Subcutaneous abdominal adipose tissue (tissue), 5 donors: Measurements from ENCODE around the gene GLDN.

Source experiments
- H3K27ac ChIP-seq: one replicate; pipeline ENCODE4 v1.7.0; 2013; ENCODE audit warnings: low read depth, mild to moderate bottlenecking, inconsistent platforms, low read length, moderate library complexity
- H3K27me3 ChIP-seq, 5 donors: one replicate each; pipeline ENCODE4 v1.7.0; 2013; ENCODE audit warnings: low read length in 5 of 5, inconsistent platforms in 1 of 5; ENCODE audit not compliant: control insufficient read depth in 5 of 5, insufficient read depth in 4 of 5
- H3K36me3 ChIP-seq, 5 donors: one replicate each; pipeline ENCODE4 v1.7.0; 2013; ENCODE audit warnings: low read length in 5 of 5; ENCODE audit not compliant: control insufficient read depth in 5 of 5, insufficient read depth in 5 of 5
- H3K4me1 ChIP-seq, 5 donors: one replicate each; pipeline ENCODE4 v1.7.0; 2013; ENCODE audit warnings: low read length in 5 of 5, mild to moderate bottlenecking in 3 of 5, moderate library complexity in 1 of 5; ENCODE audit not compliant: control insufficient read depth in 5 of 5, insufficient read depth in 5 of 5
- H3K4me3 ChIP-seq, 5 donors: one replicate each; pipeline ENCODE4 v1.7.0; 2013; ENCODE audit warnings: low read length in 5 of 5, low read depth in 1 of 5
- H3K9ac ChIP-seq, 5 donors: one replicate each; pipeline ENCODE4 v1.7.0; 2013; ENCODE audit warnings: low read length in 5 of 5, mild to moderate bottlenecking in 4 of 5, moderate library complexity in 3 of 5
- H3K9me3 ChIP-seq, 5 donors: one replicate each; pipeline ENCODE4 v1.7.0; 2013; ENCODE audit warnings: low read length in 5 of 5; ENCODE audit not compliant: control insufficient read depth in 5 of 5
- donor health status: healthy.
- donor health status: healthy.
- donor health status: healthy.
- donor health status: healthy.
- donor health status: healthy.

Gene GLDN

GRCh38 chr15:51448622-51449399 lies 107.4 kb downstream of the GLDN start:
- H3K9me3 ChIP-seq = no peaks in the 10 kb centered on the region
- no peak overlapping the region for H3K4me3 ChIP-seq
- H3K4me1 ChIP-seq = no peaks in the 10 kb centered on the region
- H3K9ac ChIP-seq = no peak overlapping the region
- no peaks in the 10 kb centered on the region for H3K27me3 ChIP-seq
- no peak overlapping the region for H3K27ac ChIP-seq
- peaks cover 34 to 60% (median 42%) of the 10 kb centered on the region in 5 donors for H3K36me3 ChIP-seq

- H3K9me3 ChIP-seq = no peaks in the 10 kb centered on the region
- no peak overlapping the region for H3K4me3 ChIP-seq
- peaks cover 36 to 65% (median 50%) of the 10 kb centered on the region in 5 donors for H3K36me3 ChIP-seq
- H3K4me1 ChIP-seq = no peaks in the 10 kb centered on the region
- H3K9ac ChIP-seq = no peak overlapping the region
- no peaks in the 10 kb centered on the region for H3K27me3 ChIP-seq
- no peak overlapping the region for H3K27ac ChIP-seq
These were observed 108.5 kb downstream of the GLDN start for GRCh38 chr15:51450001-51450400.
